Activated T-cell treated with anti-CD3 and anti-CD28 coated beads, Interleukin-2, amount 50 U/mL, for 1 hour (primary cell): Measurements from ENCODE around the gene UQCC2.

ENCODE experiments used
- DNase-seq: peaks from one replicate; pipeline ENCODE4 v3.0.0-alpha.2; 2020

UQCC2 gene

GRCh38 chr6:33688451-33689147 is 22.9 kb downstream of the UQCC2 start:
- DNase-seq = no peak

DNA sequence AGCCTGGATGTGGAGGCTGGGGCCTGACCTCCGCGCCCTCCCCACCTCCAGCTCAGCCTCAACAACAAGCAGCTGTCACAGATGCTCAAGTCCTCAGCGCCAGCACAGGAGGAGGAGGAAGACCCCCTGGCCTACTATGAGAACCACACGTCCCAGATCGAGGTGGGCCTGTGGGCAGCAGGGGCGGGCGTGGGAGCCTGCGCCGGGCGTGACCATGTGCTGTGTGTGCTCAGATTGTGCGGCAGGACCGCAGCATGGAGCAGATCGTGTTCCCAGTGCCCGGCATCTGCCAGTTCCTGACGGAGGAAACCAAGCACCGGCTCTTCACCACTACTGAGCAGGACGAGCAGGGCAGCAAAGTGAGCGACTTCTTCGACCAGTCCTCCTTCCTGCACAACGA is 23.5 kb downstream of the UQCC2 start:
- DNase-seq = no peak

DNA sequence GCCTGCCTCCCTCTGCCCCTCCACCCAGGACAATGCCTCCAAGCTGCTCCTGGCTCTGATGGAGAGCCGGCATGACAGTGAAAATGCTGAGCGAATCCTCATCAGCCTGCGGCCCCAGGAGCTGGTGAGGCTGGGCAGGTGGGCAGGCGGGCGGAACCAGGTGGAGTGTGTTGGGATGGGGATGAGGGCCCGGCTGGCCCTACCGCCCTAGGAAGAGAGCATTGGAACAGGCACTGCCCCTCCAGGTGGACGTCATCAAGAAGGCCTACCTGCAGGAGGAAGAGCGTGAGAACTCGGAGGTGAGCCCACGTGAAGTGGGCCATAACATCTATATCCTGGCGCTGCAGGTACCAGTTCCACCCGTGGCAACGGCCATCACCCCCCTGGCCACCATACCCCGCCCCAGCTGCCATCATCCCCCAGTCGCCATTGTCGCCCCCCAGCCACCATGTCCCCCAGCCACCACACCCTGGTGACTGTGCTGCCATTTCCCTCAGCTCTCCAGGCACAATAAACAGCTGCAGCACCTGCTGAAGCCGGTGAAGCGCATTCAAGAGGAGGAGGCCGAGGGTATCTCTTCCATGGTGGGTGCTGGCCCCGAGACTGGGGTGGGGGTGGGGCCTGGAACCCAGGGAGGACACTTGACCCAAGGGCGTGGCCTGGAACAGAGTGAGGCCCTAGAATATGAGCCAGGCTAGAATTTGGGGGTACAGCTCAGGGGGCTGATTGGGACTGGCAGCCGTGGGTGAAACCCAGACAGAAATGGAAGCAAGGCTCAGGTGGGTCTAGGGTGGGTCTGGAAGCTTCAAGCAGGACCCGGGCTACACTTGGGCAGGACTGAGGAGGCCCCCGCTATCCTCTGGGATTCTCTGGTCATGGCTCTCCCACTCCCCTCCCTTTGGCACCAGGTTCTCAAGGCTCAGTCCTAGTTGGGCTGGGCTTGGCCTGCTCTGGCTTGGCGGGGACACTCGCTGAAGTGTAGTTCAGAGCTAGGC is 24.2 kb downstream of the UQCC2 start:
- DNase-seq = no peak

DNA sequence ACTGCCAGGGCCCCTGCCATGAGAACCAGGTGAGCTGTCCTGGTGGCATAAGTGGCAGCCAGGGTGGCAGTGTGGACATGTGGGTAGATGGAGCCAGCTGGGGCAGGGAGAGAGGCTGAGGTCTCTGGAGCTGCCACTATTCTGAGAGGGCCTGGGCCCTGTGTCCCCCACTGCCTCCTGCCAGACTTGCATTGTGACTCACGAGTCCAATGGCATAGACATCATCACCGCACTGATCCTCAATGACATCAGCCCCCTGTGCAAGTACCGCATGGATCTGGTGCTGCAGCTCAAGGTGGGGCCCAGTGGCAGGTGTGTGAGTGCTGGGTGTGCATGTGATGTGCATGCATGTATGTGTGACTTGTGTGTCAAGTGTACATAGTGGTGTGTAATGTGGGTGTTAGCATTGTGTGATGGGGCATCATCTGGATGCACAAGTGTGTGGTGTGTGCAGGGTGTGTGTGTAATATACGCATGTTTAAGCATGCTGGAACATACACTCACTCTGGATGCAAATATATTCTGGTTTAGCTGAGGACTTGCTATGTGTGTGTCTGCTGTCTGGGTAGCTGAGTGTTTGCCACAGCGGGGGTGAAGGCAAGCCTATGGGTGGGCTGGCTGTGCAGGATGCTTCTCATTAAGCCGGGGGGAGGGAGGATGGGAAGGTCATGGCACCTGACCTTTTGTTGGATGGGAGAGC is 25.1 kb downstream of the UQCC2 start:
- DNase-seq = no peak

DNA sequence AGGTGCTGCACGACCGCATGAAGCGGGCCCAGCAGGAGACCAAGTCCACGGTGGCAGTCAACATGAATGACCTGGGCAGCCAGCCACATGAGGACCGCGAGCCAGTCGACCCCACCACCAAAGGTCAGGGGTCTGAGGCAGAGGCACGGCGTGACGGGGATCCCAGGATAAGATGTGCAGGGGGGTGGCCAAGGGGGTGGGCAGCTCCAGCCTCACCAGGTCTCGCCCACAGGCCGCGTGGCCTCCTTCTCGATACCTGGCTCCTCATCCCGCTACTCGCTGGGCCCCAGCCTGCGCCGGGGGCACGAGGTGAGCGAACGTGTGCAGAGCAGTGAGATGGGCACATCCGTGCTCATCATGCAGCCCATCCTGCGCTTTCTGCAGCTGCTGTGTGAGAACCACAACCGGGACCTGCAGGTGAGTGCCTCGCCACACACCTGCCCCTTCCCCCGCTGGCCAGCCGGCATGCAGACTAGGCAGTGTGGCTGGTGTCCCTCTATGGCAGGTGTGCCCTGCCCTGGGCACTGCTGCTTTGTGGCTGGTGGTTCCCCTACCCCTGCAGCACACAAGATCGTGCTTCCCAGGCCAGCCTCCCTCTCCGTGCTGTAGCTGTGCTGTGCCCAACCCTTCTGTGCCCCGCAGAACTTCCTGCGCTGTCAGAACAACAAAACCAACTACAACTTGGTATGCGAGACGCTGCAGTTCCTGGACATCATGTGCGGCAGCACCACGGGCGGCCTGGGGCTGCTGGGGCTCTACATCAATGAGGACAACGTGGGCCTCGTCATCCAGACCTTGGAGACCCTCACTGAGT is 25.9 kb downstream of the UQCC2 start:
- no peak for DNase-seq

DNA sequence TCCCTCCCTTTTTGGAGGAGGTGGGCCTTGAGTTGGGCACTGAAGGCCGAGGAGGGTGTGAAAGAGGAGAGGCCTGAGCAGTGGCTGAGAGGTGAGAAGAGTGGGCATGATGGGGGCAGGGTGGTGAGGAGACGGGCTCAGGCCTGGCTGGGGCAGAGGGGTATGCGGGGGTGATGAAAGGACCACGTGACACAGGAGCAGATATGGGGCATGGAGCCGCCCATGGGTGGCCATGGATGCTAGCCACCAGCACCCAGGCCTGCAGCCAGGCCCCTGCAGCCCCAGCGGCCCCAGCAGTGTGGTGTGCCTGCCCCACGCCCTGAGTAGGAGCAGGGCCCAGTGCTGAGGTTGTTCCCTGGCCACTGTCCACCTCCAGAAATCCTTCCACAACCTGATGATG is 26.5 kb downstream of the UQCC2 start:
- no peak for DNase-seq

DNA sequence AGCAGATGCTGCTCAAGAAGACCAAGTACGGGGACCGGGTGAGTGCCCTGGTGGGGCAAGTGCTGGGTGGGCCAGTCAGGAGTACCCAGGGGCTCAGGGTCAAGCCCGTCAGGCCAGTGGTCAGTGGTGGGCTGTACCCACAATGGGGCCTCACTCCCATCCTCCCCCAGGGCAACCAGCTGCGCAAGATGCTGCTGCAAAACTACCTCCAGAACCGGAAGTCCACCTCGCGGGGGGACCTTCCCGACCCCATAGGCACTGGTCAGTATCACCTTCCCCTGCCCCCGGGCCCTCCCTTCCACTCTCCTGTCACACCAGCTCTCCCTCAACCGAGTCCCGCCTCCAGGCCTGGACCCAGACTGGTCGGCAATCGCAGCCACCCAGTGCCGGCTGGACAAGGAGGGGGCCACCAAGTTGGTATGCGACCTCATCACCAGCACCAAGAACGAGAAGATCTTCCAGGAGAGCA is 27.0 kb downstream of the UQCC2 start:
- no peak for DNase-seq

GRCh38 chr6:33683576-33684427 is 27.7 kb downstream of the UQCC2 start:
- no peak for DNase-seq

GRCh38 chr6:33683051-33683571 is 28.4 kb downstream of the UQCC2 start:
- peak; percentile 33 for DNase-seq

DNA sequence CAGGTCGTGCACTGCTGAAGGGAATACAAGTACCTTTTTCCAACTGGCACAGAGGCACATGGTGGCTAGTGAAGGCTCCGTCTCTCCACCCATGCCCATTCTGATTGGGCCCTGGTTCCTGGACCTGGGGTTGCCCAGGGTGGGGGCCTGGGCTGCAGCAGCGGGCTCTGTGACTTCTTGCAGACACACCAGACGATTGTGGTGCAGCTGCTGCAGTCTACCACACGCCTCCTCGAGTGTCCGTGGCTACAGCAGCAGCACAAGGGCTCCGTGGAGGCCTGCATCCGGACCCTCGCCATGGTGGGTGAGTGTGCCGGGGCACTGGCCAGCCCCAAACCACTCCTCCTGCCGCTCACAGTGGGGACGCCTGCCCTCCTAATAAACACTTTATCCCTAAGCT is 29.2 kb downstream of the UQCC2 start:
- no peak for DNase-seq

- DNase-seq = no peak
These were observed 31.7 kb downstream of the UQCC2 start for GRCh38 chr6:33679761-33680160.

- DNase-seq = no peak
These were observed 32.5 kb downstream of the UQCC2 start for GRCh38 chr6:33678932-33679490.

DNA sequence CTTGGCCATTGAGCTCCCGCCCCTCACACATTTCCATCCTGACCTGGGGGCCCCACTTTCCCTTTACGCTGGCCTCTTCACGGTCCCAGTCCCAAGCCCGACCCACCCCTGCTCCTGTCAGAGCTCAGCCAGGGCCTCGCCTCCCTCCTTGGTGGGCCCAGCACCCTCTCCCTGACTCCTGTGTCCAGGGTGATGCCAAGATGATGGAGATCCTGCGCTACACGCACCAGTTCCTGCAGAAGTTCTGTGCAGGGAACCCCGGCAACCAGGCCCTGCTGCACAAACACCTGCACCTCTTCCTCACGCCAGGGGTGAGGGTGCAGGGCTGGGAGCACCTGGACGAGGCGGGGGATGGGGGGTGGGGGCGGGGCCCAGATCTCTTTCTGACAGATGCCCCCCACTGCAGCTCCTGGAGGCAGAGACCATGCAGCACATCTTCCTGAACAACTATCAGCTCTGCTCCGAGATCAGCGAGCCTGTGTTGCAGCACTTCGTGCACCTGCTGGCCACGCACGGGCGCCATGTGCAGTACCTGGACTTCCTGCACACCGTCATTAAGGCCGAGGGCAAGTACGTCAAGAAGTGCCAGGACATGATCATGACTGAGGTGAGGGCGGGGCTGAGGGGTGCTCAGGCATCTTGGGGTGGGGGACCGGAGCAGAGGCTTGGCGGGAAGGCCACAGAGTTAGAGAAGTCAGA is 33.1 kb downstream of the UQCC2 start:
- no peak for DNase-seq

- no peak for DNase-seq
These were observed 33.8 kb downstream of the UQCC2 start for GRCh38 chr6:33677689-33678088.

GRCh38 chr6:33677143-33677660 is 34.3 kb downstream of the UQCC2 start:
- no peak for DNase-seq

DNA sequence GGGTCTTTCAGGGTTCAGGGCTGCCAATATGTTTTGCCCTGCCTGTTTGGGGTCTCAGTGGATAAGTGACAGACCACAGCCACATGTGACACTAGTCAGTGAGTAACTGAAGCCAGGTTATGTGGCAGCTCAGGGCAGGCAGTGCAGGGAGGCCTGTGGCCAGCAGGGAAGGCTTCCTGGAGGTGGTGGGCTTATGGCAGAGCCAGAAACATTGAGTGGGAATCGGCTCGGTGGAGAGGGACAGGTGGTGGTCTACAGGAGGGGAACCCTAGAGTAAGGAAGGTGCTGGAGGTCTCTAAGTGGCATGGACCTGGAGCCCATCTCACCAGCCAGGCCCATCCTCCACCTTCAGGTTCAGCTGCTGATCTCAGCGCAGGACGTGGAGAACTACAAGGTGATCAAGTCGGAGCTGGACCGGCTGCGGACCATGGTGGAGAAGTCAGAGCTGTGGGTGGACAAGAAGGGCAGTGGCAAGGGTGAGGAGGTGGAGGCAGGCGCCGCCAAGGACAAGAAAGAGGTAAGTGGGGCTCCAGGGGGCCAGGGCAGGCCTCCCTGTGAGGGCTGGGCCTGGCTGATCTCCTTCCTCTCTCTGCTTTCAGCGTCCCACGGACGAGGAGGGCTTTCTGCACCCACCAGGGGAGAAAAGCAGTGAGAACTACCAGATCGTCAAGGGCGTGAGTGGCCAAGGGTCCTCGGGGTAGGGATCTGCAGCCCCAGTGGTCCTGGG is 34.9 kb downstream of the UQCC2 start:
- DNase-seq = no peak

GRCh38 chr6:33675968-33676367 is 35.5 kb downstream of the UQCC2 start:
- DNase-seq = no peak

DNA sequence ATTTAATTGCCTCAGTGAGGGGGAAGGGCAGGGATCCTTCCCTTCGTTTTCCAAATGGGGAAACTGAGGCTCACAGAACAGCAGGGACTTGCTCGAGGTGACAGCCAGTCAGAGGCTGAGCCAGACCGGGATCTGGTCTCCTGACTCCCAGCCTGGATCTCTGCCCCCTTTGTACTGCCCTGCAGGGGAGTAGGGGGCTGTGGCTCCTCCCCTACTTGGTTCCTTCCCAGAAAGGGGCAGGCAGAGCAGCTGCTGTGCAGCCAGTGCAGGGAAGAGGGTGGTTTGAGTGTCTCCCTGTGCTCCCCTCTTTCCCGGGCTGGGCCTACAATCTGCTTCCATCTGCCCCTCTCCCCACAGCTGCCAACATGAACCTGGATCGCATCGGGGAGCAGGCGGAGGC is 37.6 kb downstream of the UQCC2 start:
- no peak for DNase-seq

GRCh38 chr6:33672808-33673207 is 38.7 kb downstream of the UQCC2 start:
- no peak for DNase-seq
